ENCODE measurements around the gene MLST8. TPM values are rescaled to one million over a fixed set of nuclear protein-coding genes. Genes with fewer than 3 reads are reported as not detected.
A peak's percentile ranks its signal among the peaks of the same experiment; 100 is the strongest.

Gene MLST8
- total RNA-seq, 2 experiments from 2014 or later, result 22.9 to 26.4 TPM

DNA sequence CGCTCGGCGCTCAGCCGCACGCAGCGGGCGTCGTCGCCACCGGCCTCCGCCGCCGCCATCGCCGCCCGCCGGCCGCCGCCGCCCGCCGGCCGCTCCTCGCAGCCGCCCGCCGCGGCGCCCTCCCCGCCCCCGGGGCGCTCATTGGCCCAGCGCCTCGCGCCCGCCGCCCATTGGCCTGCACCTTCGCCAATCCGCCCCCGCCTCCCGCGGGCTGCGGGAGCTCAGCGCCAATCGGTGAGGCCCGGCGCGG, 9.4 kb downstream of the MLST8 start, which contains the start of gene PGP:
Gene PGP (minus strand): TSS at position 122 of the 250 bp plus-strand sequence. CDS start 63 bp downstream, at position 59.
- TF ChIP-seq, protein P1, sequence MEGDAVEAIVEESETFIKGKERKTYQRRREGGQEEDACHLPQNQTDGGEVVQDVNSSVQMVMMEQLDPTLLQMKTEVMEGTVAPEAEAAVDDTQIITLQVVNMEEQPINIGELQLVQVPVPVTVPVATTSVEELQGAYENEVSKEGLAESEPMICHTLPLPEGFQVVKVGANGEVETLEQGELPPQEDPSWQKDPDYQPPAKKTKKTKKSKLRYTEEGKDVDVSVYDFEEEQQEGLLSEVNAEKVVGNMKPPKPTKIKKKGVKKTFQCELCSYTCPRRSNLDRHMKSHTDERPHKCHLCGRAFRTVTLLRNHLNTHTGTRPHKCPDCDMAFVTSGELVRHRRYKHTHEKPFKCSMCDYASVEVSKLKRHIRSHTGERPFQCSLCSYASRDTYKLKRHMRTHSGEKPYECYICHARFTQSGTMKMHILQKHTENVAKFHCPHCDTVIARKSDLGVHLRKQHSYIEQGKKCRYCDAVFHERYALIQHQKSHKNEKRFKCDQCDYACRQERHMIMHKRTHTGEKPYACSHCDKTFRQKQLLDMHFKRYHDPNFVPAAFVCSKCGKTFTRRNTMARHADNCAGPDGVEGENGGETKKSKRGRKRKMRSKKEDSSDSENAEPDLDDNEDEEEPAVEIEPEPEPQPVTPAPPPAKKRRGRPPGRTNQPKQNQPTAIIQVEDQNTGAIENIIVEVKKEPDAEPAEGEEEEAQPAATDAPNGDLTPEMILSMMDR (IDR thresholded peaks at IDR 0.05), result no peak
- ChIA-PET CTCF (interaction anchor here (0.7 to 1.4 kb wide), 3 partner anchors 20 to 74 kb away, joined by 3 to 5 read pairs (median 4); partner anchors contain the start of gene ECI1), POLR2A (interaction anchor here (0.6 to 2.5 kb wide), 21 partner anchors 9 to 668 kb away, joined by 3 to 47 read pairs (median 4); partner anchors contain the start of genes AMDHD2, ATP6V0C, DNASE1L2 and E4F1)
- ATAC-seq (ENCODE audit: poor library complexity), result peak; percentile 96
- intact Hi-C loops (cut with DNase I, micrococcal nuclease), result loop anchor here in 1 of 2 experiments (1.0 to 10.0 kb wide), 2 partner anchors 8 to 800 kb away; partner anchors contain the start of gene UNKL
- Histone ChIP-seq H3K27me3 (ENCODE audit: control insufficient read depth in 1 of 2, insufficient read depth in 2 of 2, low read length in 2 of 2) (no peaks in the 10 kb centered on the region), H3K27ac (ENCODE audit: low read depth in 1 of 2, low read length in 2 of 2) (peak within 1 kb of the TSS; percentile 64 to 73), H3K4me3 (ENCODE audit: low read length) (peak within 1 kb of the TSS; percentile 76), H3K36me3 (ENCODE audit: insufficient read depth, low read length) (peaks cover under 1% of the 10 kb centered on the region), H3K9me3 (ENCODE audit: control insufficient read depth in 1 of 2, insufficient read depth in 1 of 2, low read length in 2 of 2) (no peaks in the 10 kb centered on the region), H3K4me1 (ENCODE audit: insufficient read depth, low read length) (peaks cover 25% of the 10 kb centered on the region)
- Mint-ChIP-seq H3K27ac (peak within 1 kb of the TSS; percentile 71), H3K27me3 (no peaks in the 10 kb centered on the region), H3K4me1 (ENCODE audit: low read depth) (peaks cover 11% of the 10 kb centered on the region), H3K4me3 (peak within 1 kb of the TSS; percentile 88), H3K36me3 (ENCODE audit: low read depth) (peaks cover 3% of the 10 kb centered on the region), H3K9me3 (no peaks in the 10 kb centered on the region)
- DNase-seq, result no peak

DNA sequence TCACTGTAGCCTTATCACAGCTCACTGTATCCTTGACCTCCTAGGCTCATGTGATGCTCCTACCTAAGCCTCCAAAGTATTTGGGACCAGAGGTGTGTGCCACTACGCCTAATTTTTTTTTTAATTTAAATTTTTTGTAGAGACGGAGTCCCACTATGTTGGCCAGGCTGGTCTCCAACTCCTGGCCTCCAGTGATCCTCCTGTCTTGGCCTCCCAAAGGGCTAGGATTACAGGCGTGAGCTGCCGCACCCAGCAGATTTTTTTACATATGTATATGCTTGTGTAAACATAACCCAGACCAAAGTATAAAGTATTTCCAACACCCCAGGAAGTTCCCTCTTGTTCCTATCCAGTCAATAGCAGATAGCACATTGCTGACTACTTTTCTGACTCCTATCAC, 11.1 kb downstream of the MLST8 start:
- TF ChIP-seq, protein P1 (IDR thresholded peaks at IDR 0.05), result no peak
- ATAC-seq (ENCODE audit: poor library complexity) (no peak), DNase-seq (no peak)
- Histone ChIP-seq H3K4me3 (ENCODE audit: low read length) (no peak overlapping the region), H3K36me3 (ENCODE audit: insufficient read depth, low read length) (no peaks in the 10 kb centered on the region), H3K9me3 (ENCODE audit: control insufficient read depth in 1 of 2, insufficient read depth in 1 of 2, low read length in 2 of 2) (no peaks in the 10 kb centered on the region), H3K4me1 (ENCODE audit: insufficient read depth, low read length) (peaks cover 25% of the 10 kb centered on the region), H3K27ac (ENCODE audit: low read depth in 1 of 2, low read length in 2 of 2) (no peak overlapping the region), H3K27me3 (ENCODE audit: control insufficient read depth in 1 of 2, insufficient read depth in 2 of 2, low read length in 2 of 2) (no peaks in the 10 kb centered on the region)
- Mint-ChIP-seq H3K27ac (no peak overlapping the region), H3K36me3 (ENCODE audit: low read depth) (no peaks in the 10 kb centered on the region), H3K9me3 (no peaks in the 10 kb centered on the region), H3K27me3 (no peaks in the 10 kb centered on the region), H3K4me1 (ENCODE audit: low read depth) (peaks cover 11% of the 10 kb centered on the region), H3K4me3 (peak overlapping the region; percentile 56)
- CTCF ChIA-PET, result no interaction called here
- POLR2A ChIA-PET, result interaction anchor here (1.1 kb wide), 1 partner anchor 316 kb away, joined by 5 read pairs; no protein-coding TSS in a partner anchor
- intact Hi-C loops (cut with DNase I, micrococcal nuclease), result loop anchor here in 1 of 2 experiments (10.0 kb wide), 1 partner anchor 802 kb away; the partner anchor contains the start of gene UNKL

DNA sequence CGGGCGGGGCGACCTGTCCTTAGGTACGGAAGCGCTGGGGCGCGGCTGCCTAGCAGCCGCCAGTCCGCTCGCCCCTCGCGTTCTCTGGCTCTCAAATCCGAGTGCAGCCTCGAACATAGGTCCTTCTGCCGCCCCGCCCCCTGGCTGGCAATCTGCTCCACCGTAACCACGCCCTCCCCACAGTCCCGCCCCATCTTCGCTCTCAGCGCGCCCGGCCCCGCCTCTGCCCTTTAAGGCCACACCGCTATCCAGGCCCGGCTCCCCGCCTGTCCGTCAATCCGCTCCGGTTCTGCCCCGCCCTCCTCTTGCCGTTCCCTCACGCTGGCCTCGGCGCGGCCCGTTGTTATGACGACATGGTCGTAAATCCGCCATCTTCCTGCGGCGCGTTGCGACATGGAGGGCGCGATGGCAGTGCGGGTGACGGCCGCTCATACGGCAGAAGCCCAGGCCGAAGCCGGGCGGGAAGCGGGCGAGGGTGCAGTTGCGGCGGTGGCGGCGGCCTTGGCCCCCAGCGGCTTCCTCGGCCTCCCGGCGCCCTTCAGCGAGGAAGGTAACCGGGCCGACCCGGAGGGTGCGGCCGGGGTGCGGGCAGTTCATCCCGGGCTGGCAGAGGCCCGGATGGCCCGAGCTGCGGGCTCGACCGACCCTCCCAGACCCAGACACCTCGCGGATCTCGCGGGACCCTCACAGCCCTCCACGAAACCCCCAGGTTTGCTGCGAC, 18.1 kb downstream of the MLST8 start, which contains the start of gene E4F1:
Gene E4F1 (plus strand): TSS at position 371 of the 721 bp plus-strand sequence. CDS start 23 bp downstream, at position 394.
- POLR2A ChIA-PET, result interaction anchor here (0.8 to 1.6 kb wide), 5 partner anchors 9 to 309 kb away, joined by 3 to 5 read pairs (median 4); partner anchors contain the start of genes AMDHD2, MLST8 and PGP

More for the DNA sequence above, 18.1 kb downstream of the MLST8 start, which contains the start of gene E4F1:
- Mint-ChIP-seq H3K27me3 (no peaks in the 10 kb centered on the region), H3K27ac (peak within 1 kb of the TSS; percentile 62), H3K9me3 (no peaks in the 10 kb centered on the region), H3K36me3 (ENCODE audit: low read depth) (no peaks in the 10 kb centered on the region), H3K4me3 (peak within 1 kb of the TSS; percentile 89), H3K4me1 (ENCODE audit: low read depth) (peaks cover 15% of the 10 kb centered on the region)
- CTCF ChIA-PET, result no interaction called here
- Histone ChIP-seq H3K9me3 (ENCODE audit: control insufficient read depth in 1 of 2, insufficient read depth in 1 of 2, low read length in 2 of 2) (no peaks in the 10 kb centered on the region), H3K27me3 (ENCODE audit: control insufficient read depth in 1 of 2, insufficient read depth in 2 of 2, low read length in 2 of 2) (no peaks in the 10 kb centered on the region), H3K36me3 (ENCODE audit: insufficient read depth, low read length) (peaks cover 5% of the 10 kb centered on the region), H3K4me1 (ENCODE audit: insufficient read depth, low read length) (peaks cover 30% of the 10 kb centered on the region), H3K27ac (ENCODE audit: low read depth in 1 of 2, low read length in 2 of 2) (peak within 1 kb of the TSS; percentile 42 to 55), H3K4me3 (ENCODE audit: low read length) (peak within 1 kb of the TSS; percentile 80)
- TF ChIP-seq, protein P1 (IDR thresholded peaks at IDR 0.05), result no peak
- intact Hi-C loops (cut with DNase I, micrococcal nuclease), result loop anchor here (1.0 kb wide), 2 partner anchors 18 to 45 kb away; partner anchors contain the start of genes MLST8 (in 2 of the 2) and RNPS1 (in 1 of the 2)
- ATAC-seq (ENCODE audit: poor library complexity) (peak; percentile 95), DNase-seq (peak; percentile 97 to 100 (median 99))
